PC-3 (cell line): ENCODE results near the gene DIP2C.

ENCODE experiments used
- EZH2 ChIP-seq: fragments of 300-600 bp; sonication (generic); IDR thresholded peaks from one replicate; pipeline ENCODE4 v1.6.1; 2017; ENCODE audit warnings: antibody characterized with exemption, mild to moderate bottlenecking, low read length; ENCODE audit not compliant: unreplicated experiment
- EZH2phosphoT487 ChIP-seq: fragments of 300-600 bp; sonication (generic); IDR thresholded peaks from 2 replicates; pipeline ENCODE4 v1.6.1; 2018; ENCODE audit warnings: mild to moderate bottlenecking, antibody characterized with exemption, low read length, borderline replicate concordance
- TF ChIP-seq, protein P1 (sequence below): fragments of 300-600 bp; sonication (generic); conservative IDR thresholded peaks from 2 replicates; pipeline ENCODE4 v1.5.1; 2017; ENCODE audit warnings: antibody characterized with exemption, low read depth, mild to moderate bottlenecking, low read length

DNA sequence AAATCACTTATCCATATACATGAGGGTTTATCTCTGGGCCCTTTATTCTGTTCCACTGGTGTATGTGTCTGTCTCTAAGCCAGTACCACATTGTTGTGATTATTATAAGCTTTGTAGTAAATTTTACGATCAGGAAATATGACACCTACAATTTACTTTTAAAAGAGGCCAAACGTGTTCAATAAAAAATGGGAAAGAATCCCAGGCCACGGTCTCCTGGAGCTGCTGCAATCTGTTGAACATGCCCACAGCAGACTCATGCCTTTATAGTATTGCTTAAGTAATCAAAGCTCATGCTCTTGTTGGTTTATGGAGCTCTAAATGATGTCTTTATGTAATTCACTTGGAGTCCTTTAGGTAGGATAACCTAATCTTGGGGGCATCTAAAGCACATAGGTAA, 281.2 kb downstream of the DIP2C start:
- TF ChIP-seq, protein P1, sequence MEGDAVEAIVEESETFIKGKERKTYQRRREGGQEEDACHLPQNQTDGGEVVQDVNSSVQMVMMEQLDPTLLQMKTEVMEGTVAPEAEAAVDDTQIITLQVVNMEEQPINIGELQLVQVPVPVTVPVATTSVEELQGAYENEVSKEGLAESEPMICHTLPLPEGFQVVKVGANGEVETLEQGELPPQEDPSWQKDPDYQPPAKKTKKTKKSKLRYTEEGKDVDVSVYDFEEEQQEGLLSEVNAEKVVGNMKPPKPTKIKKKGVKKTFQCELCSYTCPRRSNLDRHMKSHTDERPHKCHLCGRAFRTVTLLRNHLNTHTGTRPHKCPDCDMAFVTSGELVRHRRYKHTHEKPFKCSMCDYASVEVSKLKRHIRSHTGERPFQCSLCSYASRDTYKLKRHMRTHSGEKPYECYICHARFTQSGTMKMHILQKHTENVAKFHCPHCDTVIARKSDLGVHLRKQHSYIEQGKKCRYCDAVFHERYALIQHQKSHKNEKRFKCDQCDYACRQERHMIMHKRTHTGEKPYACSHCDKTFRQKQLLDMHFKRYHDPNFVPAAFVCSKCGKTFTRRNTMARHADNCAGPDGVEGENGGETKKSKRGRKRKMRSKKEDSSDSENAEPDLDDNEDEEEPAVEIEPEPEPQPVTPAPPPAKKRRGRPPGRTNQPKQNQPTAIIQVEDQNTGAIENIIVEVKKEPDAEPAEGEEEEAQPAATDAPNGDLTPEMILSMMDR, result no peak
- TF ChIP-seq EZH2, result no peak
- TF ChIP-seq EZH2phosphoT487, result no peak
